ENCODE results near the gene CDH16. TPM values are rescaled to one million over a fixed set of nuclear protein-coding genes. Genes with fewer than 3 reads are reported as not detected.

Gene CDH16
- total RNA-seq, 4 donors from 2014 or later: not detected

DNA sequence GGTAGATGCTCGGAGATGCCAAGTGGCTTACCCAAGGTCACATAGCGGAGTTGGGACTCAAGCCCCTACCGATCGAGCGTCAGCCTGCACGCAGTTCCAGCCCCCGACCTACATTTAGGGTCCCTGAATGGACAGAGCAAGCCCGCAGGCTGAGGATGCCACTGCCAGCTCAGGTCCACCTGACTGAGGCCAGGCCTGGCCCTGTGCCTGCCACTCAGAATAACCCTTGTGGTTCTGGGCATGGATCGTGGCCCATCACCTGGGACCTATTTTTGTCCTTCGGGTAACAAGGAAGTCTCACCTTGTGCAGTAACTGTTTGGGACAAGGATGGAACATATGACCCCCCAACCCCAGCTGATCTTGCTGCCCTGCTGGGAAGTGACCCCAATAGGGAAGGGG lies 17.1 kb downstream of the CDH16 start:
- WGBS, 2 donors (ENCODE audit: low coverage in 1 of 2): 86% methylated on average over 1 of the region's 10 CpGs; no CpG with 5 or more reads in 1 of the 2 donors
- Histone ChIP-seq H3K27me3 (no peaks in the 10 kb centered on the region), H3K36me3 (no peaks in the 10 kb centered on the region), H3K9me3 (no peaks in the 10 kb centered on the region), H3K4me1 (peaks cover 36 to 96% (median 70%) of the 10 kb centered on the region in 3 donors), H3K4me3 (no peak overlapping the region), H3K27ac (peak overlapping the region; percentile 82 to 93 (median 92))
- TF ChIP-seq POLR2AphosphoS5 (IDR thresholded peaks at IDR 0.05) (no peak), POLR2A (IDR thresholded peaks at IDR 0.05) (no peak), EP300 (IDR thresholded peaks at IDR 0.05) (no peak)
- TF ChIP-seq, protein P1, sequence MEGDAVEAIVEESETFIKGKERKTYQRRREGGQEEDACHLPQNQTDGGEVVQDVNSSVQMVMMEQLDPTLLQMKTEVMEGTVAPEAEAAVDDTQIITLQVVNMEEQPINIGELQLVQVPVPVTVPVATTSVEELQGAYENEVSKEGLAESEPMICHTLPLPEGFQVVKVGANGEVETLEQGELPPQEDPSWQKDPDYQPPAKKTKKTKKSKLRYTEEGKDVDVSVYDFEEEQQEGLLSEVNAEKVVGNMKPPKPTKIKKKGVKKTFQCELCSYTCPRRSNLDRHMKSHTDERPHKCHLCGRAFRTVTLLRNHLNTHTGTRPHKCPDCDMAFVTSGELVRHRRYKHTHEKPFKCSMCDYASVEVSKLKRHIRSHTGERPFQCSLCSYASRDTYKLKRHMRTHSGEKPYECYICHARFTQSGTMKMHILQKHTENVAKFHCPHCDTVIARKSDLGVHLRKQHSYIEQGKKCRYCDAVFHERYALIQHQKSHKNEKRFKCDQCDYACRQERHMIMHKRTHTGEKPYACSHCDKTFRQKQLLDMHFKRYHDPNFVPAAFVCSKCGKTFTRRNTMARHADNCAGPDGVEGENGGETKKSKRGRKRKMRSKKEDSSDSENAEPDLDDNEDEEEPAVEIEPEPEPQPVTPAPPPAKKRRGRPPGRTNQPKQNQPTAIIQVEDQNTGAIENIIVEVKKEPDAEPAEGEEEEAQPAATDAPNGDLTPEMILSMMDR (IDR thresholded peaks at IDR 0.05): no peak
- no peak for ATAC-seq

DNA sequence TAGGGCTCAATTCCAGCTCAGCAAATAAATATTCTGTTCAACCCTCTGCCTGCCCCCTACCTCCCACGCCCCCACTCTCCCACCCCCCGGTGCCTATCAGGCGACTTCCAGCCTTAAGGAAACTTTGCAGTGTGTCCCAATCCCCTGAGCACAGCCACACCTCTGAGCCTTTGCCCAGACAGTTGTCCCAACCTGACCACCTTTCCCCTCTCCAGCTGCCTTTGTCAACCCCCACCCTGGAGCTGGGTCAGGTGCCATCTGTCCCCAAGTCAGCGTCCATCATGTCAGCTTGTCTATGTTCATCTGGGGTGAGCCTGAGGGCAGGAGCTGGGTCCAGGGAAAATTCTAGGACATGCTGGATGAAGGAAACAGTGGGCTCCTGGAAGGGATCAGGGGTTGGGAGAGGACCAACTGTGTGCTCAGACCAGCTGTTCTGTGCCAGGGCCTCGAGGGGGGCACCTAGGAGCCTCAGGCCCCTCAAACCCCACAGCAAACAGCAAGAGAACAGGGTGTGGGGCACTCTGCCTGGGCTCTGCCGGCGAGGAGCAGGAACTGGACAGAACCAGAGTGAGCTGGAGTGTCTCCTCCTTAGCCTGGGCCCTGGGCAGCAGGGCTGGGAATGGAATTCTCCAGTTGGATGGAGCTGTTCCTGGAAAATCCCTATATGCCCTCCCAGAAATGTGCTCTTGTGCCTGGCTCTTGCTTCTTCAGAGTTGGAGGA lies 17.8 kb downstream of the CDH16 start:
- Histone ChIP-seq H3K9me3 (no peaks in the 10 kb centered on the region), H3K4me3 (no peak overlapping the region), H3K27me3 (no peaks in the 10 kb centered on the region), H3K27ac (peak overlapping the region; percentile 82 to 93 (median 92)), H3K36me3 (no peaks in the 10 kb centered on the region), H3K4me1 (peaks cover 36 to 91% (median 67%) of the 10 kb centered on the region in 3 donors)
- 20% methylated on average over 2 of the region's 7 CpGs; no CpG with 5 or more reads in 1 of the 2 donors for WGBS, 2 donors (ENCODE audit: low coverage in 1 of 2)
- TF ChIP-seq POLR2A (IDR thresholded peaks at IDR 0.05) (no peak), POLR2AphosphoS5 (IDR thresholded peaks at IDR 0.05) (peak; percentile 38)
- peak; percentile 42 for ATAC-seq

DNA sequence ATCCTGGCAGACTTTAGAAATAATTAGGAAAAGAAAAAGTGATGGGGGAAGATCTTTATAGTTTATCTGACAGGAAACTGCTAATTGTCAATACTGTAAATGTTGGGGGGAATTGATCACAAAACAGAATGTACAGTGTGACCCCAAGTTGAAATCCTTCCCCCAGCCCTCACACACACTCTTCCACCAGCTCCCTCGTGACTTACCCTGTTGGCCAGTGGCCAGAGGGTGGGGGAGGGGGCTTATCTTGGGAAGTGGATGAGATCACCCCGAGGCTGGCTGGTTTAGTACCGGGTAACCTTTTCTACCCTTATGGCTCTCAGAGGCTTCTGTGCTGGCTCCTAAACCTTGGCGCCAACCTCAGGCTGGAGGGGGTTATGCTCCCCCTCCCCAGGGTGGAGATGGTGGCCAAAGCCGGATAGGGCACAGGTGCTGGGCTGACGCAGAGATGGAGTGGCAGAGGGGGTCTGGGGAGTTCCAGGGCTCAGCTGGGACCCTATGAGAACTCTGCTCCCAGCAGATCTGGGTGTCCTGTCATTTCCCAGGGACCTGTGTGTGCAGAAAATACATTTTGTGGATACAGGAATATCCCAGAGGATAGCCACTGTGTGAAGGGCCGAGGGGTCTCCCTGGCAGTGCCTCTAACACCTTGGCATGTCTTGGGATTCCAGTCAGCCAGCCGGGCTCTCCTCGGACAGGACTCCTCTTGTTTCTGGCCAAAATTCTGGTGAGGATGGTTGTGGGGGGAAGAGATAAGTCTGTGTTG lies 18.6 kb downstream of the CDH16 start:
- Histone ChIP-seq H3K4me1 (peaks cover 36 to 91% (median 62%) of the 10 kb centered on the region in 3 donors), H3K27ac (peak overlapping the region; percentile 82 to 93 (median 92)), H3K27me3 (no peaks in the 10 kb centered on the region), H3K9me3 (no peaks in the 10 kb centered on the region), H3K4me3 (no peak overlapping the region), H3K36me3 (no peaks in the 10 kb centered on the region)
- no peak for TF ChIP-seq EP300 (IDR thresholded peaks at IDR 0.05)
- TF ChIP-seq, protein P1 (IDR thresholded peaks at IDR 0.05): no peak
- TF ChIP-seq POLR2AphosphoS5 (IDR thresholded peaks at IDR 0.05): no peak
- TF ChIP-seq POLR2A (IDR thresholded peaks at IDR 0.05): no peak
- ATAC-seq: peak; percentile 46
- WGBS, 2 donors (ENCODE audit: low coverage in 1 of 2): 0 to 10% methylated on average over 1 to 7 of the region's 9 CpGs

DNA sequence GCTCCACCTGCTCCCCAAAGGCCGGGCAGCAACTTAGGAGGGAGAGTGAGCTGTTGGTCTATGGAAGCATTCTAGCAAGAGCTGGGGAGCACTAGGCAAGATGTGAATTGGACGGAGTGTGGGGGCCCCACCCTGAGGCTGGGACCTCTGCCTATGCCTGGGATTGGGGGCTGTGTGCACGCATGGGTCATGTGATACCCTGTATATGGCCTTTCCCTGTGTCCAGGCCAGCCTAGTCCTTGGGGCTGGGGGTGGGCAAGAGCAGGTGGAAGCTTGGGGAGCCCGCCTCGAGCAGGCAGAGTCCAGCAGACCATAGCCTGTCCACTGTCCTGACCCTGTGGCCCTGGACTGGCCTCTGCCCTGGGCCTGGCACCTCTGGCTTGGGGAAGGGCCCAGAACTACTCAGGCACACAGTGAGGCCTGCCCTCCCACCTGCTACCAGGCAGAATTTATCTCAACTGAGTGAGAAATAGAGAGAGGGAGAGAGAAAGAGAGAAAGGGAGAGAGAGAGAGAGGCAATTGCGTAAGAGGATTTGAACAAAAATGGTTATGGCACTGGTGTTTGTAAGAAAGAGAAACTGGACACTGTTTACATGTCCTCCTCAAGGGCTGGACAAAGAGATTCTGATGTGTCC lies 19.3 kb downstream of the CDH16 start:
- peak; percentile 64 for ATAC-seq
- Histone ChIP-seq H3K36me3 (no peaks in the 10 kb centered on the region), H3K9me3 (no peaks in the 10 kb centered on the region), H3K27me3 (no peaks in the 10 kb centered on the region), H3K4me1 (peaks cover 36 to 88% (median 55%) of the 10 kb centered on the region in 3 donors), H3K27ac (peak overlapping the region; percentile 65 to 93 (median 92)), H3K4me3 (no peak overlapping the region)
- 22 to 29% methylated on average over 1 of the region's 6 CpGs for WGBS, 2 donors (ENCODE audit: low coverage in 1 of 2)
- TF ChIP-seq EP300 (IDR thresholded peaks at IDR 0.05): no peak
- TF ChIP-seq POLR2AphosphoS5 (IDR thresholded peaks at IDR 0.05): peak; percentile 80
- no peak for TF ChIP-seq POLR2A (IDR thresholded peaks at IDR 0.05)
- TF ChIP-seq, protein P1 (IDR thresholded peaks at IDR 0.05): no peak

DNA sequence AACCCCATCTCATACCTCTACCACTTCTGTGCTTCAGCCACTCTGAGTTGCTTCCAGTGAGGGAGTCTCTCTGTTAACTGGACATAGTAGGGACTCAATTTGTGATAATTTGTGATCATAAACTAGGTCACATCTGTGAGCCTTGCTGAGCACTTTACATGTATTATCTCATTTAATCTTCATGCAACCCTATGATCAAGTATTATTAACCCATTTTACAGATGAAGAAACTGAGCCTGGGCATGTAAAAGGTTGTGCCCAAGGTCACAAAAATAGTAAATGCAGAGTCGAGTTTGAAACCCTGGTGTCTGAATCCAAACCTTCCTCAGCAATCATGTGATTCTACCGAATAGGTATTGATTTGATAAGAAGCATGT lies 19.8 kb downstream of the CDH16 start:
- Histone ChIP-seq H3K4me3 (no peak overlapping the region), H3K9me3 (no peaks in the 10 kb centered on the region), H3K36me3 (no peaks in the 10 kb centered on the region), H3K27ac (peak overlapping the region; percentile 65 to 93 (median 92)), H3K4me1 (peaks cover 33 to 83% (median 50%) of the 10 kb centered on the region in 3 donors), H3K27me3 (no peaks in the 10 kb centered on the region)
- no peak for ATAC-seq
- 70 to 86% methylated on average over 2 of the region's 2 CpGs for WGBS, 2 donors (ENCODE audit: low coverage in 1 of 2)
- TF ChIP-seq EP300 (IDR thresholded peaks at IDR 0.05) (no peak), POLR2AphosphoS5 (IDR thresholded peaks at IDR 0.05) (no peak), POLR2A (IDR thresholded peaks at IDR 0.05) (no peak)
- TF ChIP-seq, protein P1 (IDR thresholded peaks at IDR 0.05): no peak

All from gastroesophageal sphincter (tissue), 4 donors.